GM10266 (cell line): Measurements from ENCODE around the gene PPARG.
A peak's percentile ranks its signal among the peaks of the same experiment; 100 is the strongest.
"Not testable (repeated sequence)": the region's sequence is repeated elsewhere in the genome, so short reads cannot be mapped to it uniquely, and the experiment has no call there.

Experiments used
- DNase-seq: peaks from one replicate; pipeline ENCODE4 v3.0.0; 2012; ENCODE audit errors: extremely low spot score
- CTCF ChIP-seq: IDR thresholded peaks from 2 replicates; pipeline ENCODE4 v1.5.1; 2012; ENCODE audit warnings: mild to moderate bottlenecking, low read depth; ENCODE audit not compliant: control insufficient read depth, insufficient read depth; ENCODE audit errors: missing control alignments

The PPARG gene

GRCh38 chr3:12267376-12268030, 21.4 kb upstream of the PPARG start:
- TF ChIP-seq CTCF, result no peak
- no peak for DNase-seq

DNA sequence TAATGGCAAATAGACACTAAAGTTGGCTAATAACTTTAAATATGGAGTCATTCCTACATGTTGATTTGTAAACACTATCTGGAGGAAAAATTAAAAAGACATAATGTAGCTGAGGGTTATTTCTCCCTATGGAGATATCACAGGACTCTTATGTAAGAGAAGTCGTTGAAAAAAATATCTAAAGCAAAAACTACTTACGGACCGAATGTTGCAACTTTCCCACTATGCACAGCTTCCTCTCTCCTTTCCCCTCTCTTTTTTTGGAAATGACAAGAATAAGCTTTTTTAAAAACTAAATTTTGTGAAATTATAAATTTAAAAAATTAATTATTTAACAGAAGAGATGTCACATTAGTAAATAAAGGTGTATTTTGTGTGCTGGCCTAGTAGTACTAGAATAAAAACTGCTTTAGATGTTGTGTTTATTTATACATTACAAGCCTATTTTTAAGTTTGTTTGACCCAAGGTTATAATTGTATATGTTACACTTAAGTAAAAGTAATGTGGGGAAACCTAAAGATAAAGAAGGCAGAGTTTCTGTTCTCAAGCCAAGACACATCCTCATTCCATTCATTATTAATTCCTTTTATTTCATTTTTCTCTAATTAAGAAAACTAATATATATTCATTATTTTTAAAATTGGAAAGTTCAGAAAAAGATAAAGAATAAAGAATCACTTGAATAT, 20.7 kb upstream of the PPARG start:
- DNase-seq, result no peak
- TF ChIP-seq CTCF, result no peak

- DNase-seq, result no peak
- TF ChIP-seq CTCF, result no peak
Measured at GRCh38 chr3:12270976-12271375, 17.9 kb upstream of the PPARG start.

GRCh38 chr3:12273045-12273695, 15.7 kb upstream of the PPARG start:
- DNase-seq, result peak; percentile 45
- no peak for TF ChIP-seq CTCF

DNA sequence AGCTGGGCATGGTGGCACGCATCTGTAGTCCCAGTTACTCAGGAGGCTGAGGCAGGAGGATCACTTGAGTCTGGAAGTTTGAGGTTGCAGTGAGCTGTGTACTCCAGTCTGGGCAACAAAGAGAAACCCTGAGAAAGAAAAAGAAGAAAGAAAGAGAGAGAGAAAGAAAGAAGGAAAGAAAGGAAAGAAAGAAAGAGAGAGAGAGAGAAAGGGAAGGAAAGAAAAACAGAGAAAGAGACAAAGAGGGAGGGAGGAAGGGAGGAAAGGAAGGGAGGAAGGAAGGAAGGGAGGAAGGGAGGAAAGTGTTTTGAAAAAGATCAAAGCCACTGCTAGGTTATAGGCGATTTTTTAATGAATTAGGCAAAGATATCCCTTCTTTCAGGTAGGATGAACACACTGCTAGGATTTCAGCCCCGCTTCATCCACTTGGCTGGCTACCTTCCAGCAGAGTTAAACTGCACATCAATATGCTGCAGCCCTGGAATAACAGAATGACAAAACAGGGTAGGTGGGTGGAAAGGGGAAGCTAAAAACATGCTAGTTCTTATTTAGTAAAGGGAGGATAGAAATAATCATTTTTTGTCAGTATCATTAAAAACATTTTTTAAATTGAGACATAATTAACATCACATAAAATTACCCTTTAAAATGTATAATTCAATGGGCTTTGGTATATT, 12.8 kb upstream of the PPARG start:
- no peak for DNase-seq
- no peak for TF ChIP-seq CTCF

DNA sequence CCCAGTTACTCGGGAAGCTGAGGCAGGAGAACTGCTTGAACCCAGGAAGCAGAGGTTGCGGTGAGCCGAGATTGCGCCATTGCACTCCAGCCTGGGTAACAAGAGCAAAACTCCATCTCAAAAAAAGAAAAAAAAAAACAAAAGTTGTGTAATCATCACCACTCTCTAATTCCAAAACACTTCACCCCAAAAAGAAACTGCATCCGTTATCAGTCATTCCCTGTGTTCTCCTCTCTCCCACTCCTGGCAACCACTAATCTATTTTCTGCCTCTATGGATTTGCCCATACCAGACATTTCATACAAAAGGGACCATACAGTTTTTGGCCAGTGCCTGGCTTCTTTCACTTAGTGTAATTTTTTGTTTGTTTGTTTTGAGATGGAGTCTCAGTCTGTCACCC, 12.0 kb upstream of the PPARG start:
- not testable (repeated sequence) for DNase-seq

DNA sequence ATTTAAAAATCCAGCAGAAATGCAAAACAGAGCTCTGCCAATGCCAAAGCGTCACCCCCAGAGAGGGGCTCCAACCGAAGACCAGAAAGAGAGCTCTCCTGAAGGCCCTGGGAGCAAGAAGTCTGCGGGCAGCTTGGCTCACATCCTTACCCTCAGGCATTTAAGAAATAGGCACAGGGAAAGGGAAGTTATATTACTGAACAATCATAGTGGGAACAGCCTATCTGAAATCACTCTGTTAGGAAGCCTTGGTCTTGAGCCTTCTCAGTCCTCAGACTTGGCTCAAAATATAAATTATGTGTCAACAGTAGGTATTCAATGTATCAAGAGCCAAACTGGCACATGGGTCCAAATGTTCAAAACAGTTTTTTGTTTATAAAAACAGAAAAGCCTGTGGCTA, 10.3 kb upstream of the PPARG start:
- no peak for DNase-seq
- no peak for TF ChIP-seq CTCF
